ENCODE results near the gene TMPRSS2.

Gene TMPRSS2

GRCh38 chr21:41459884-41460534 lies 47.9 kb downstream of the TMPRSS2 start:
- no peak overlapping the region for H3K4me3 ChIP-seq (ENCODE audit: low read length)
- DNase-seq (ENCODE audit: low read depth, low spot score) = no peak

GRCh38 chr21:41458559-41458958 lies 49.4 kb downstream of the TMPRSS2 start:
- no peak for DNase-seq (ENCODE audit: low read depth, low spot score)
- H3K4me3 ChIP-seq (ENCODE audit: low read length) = no peak overlapping the region

- H3K4me3 ChIP-seq (ENCODE audit: low read length) = no peak overlapping the region
- no peak for DNase-seq (ENCODE audit: low read depth, low spot score)
Observed at GRCh38 chr21:41458121-41458520, 49.8 kb downstream of the TMPRSS2 start.

- no peak overlapping the region for H3K4me3 ChIP-seq (ENCODE audit: low read length)
- DNase-seq (ENCODE audit: low read depth, low spot score) = no peak
Observed at GRCh38 chr21:41453761-41454160, 54.2 kb downstream of the TMPRSS2 start.

GRCh38 chr21:41453198-41453597 lies 54.8 kb downstream of the TMPRSS2 start:
- DNase-seq (ENCODE audit: low read depth, low spot score) = no peak
- H3K4me3 ChIP-seq (ENCODE audit: low read length) = no peak overlapping the region

- DNase-seq (ENCODE audit: low read depth, low spot score) = no peak
- no peak overlapping the region for H3K4me3 ChIP-seq (ENCODE audit: low read length)
Observed at GRCh38 chr21:41451753-41452676, 55.9 kb downstream of the TMPRSS2 start.

GRCh38 chr21:41449613-41450012 lies 58.3 kb downstream of the TMPRSS2 start:
- H3K4me3 ChIP-seq (ENCODE audit: low read length) = no peak overlapping the region
- no peak for DNase-seq (ENCODE audit: low read depth, low spot score)

- DNase-seq (ENCODE audit: low read depth, low spot score) = no peak
- no peak overlapping the region for H3K4me3 ChIP-seq (ENCODE audit: low read length)
Observed at GRCh38 chr21:41447356-41447755, 60.6 kb downstream of the TMPRSS2 start.

- DNase-seq (ENCODE audit: low read depth, low spot score) = no peak
- H3K4me3 ChIP-seq (ENCODE audit: low read length) = no peak overlapping the region
Observed at GRCh38 chr21:41446586-41446985, 61.4 kb downstream of the TMPRSS2 start.

GRCh38 chr21:41445465-41445862 lies 62.5 kb downstream of the TMPRSS2 start:
- H3K4me3 ChIP-seq (ENCODE audit: low read length) = no peak overlapping the region
- DNase-seq (ENCODE audit: low read depth, low spot score) = no peak

- H3K4me3 ChIP-seq (ENCODE audit: low read length) = no peak overlapping the region
- DNase-seq (ENCODE audit: low read depth, low spot score) = no peak
Observed at GRCh38 chr21:41444703-41445464, 63.1 kb downstream of the TMPRSS2 start.

- no peak overlapping the region for H3K4me3 ChIP-seq (ENCODE audit: low read length)
- DNase-seq (ENCODE audit: low read depth, low spot score) = no peak
Observed at GRCh38 chr21:41443562-41443961, 64.4 kb downstream of the TMPRSS2 start.

- no peak overlapping the region for H3K4me3 ChIP-seq (ENCODE audit: low read length)
- no peak for DNase-seq (ENCODE audit: low read depth, low spot score)
Observed at GRCh38 chr21:41442481-41443186, 65.3 kb downstream of the TMPRSS2 start.

- no peak for DNase-seq (ENCODE audit: low read depth, low spot score)
- no peak overlapping the region for H3K4me3 ChIP-seq (ENCODE audit: low read length)
Observed at GRCh38 chr21:41441546-41441945, 66.4 kb downstream of the TMPRSS2 start.

- no peak for DNase-seq (ENCODE audit: low read depth, low spot score)
- H3K4me3 ChIP-seq (ENCODE audit: low read length) = no peak overlapping the region
Observed at GRCh38 chr21:41439248-41439647, 68.7 kb downstream of the TMPRSS2 start.

- no peak overlapping the region for H3K4me3 ChIP-seq (ENCODE audit: low read length)
- DNase-seq (ENCODE audit: low read depth, low spot score) = no peak
Observed at GRCh38 chr21:41438425-41439113, 69.4 kb downstream of the TMPRSS2 start.

GRCh38 chr21:41437729-41438128 lies 70.2 kb downstream of the TMPRSS2 start:
- no peak for DNase-seq (ENCODE audit: low read depth, low spot score)
- H3K4me3 ChIP-seq (ENCODE audit: low read length) = no peak overlapping the region

GRCh38 chr21:41435706-41436105 lies 72.3 kb downstream of the TMPRSS2 start:
- no peak overlapping the region for H3K4me3 ChIP-seq (ENCODE audit: low read length)
- DNase-seq (ENCODE audit: low read depth, low spot score) = no peak

- no peak overlapping the region for H3K4me3 ChIP-seq (ENCODE audit: low read length)
- no peak for DNase-seq (ENCODE audit: low read depth, low spot score)
Observed at GRCh38 chr21:41433566-41433965, 74.4 kb downstream of the TMPRSS2 start.
